K562 (cell line): ENCODE data around the gene H3-3A. TPM values are rescaled to one million over a fixed set of nuclear protein-coding genes. Genes with fewer than 3 reads are reported as not detected.

ENCODE experiments used
- ATAC-seq: fragments of 200-7000 bp; cut with Tn5 transposase; 3 replicates; pipeline ENCODE4 v1.9.1; 2020; ENCODE audit warnings: moderate library complexity
- BruUV-seq: library from RNA; stranded (reverse); fragments of 400-500 nt; replicated peaks from 2 replicates; lab custom pipeline; 2021; lab: Mats Ljungman, UMichigan
- CTCF ChIA-PET: fragments of 300-600 bp; formaldehyde crosslinking; extraction: SDS; loops from one replicate; lab custom pipeline; 2021; ENCODE audit warnings: low intra/inter-chr PET ratio; lab: Yijun Ruan, JAX
- POLR2A ChIA-PET: fragments of 300-600, 350-650 bp; sonication (Branson Sonifier 250); formaldehyde crosslinking; extraction: SDS; loops from one replicate; lab custom pipeline; 2021; ENCODE audit warnings: antibody characterized with exemption, inconsistent platforms; lab: Yijun Ruan, JAX
- DNase-seq, 4 experiments: peaks; one replicate each; pipeline versions ENCODE4 v3.0.0 to v3.0.0-alpha.2; 2011 to 2018; ENCODE audit warnings: low spot score in 3 of 4, mixed read lengths in 3 of 4; ENCODE audit errors: extremely low read depth in 1 of 4
- FAIRE-seq: peaks from 2 replicates; lab custom pipeline; 2011; peaks lifted over from hg19 to GRCh38; lab: Jason Lieb, UNC
- H2AFZ ChIP-seq: 2 replicates; pipeline ENCODE4 v1.6.0; 2011; ENCODE audit warnings: low read depth, low read length, control low read depth, inconsistent platforms
- H3K27ac ChIP-seq: fragments of 200-600 bp; 3 replicates; pipeline ENCODE4 v1.8.0; 2011; ENCODE audit warnings: low read depth, mild to moderate bottlenecking, control low read depth, inconsistent platforms, low read length, moderate library complexity, mixed read lengths; ENCODE audit errors: extremely low read depth
- H3K27me3 ChIP-seq, 2 experiments: fragments of 300-600 bp in 1 of 2; 2 replicates in 1 of 2; 3 replicates in 1 of 2; pipeline versions ENCODE4 v1.6.0 to v1.8.0; 2011; ENCODE audit warnings: inconsistent platforms in 2 of 2, low read length in 2 of 2, mild to moderate bottlenecking in 1 of 2, mixed read lengths in 1 of 2, moderate library complexity in 1 of 2; ENCODE audit not compliant: control insufficient read depth in 2 of 2, insufficient read depth in 2 of 2
- H3K36me3 ChIP-seq: fragments of 300-600 bp; 3 replicates; pipeline ENCODE4 v1.8.0; 2011; ENCODE audit warnings: mild to moderate bottlenecking, low read length, inconsistent platforms; ENCODE audit not compliant: control insufficient read depth, insufficient read depth
- H3K4me1 ChIP-seq, 2 experiments: fragments of 200-600 bp in 1 of 2; replicated peaks in 1 of 2; 2 replicates in 1 of 2; 3 replicates in 1 of 2; pipeline versions ENCODE4 v1.5.1 to v1.8.0; 2011; ENCODE audit warnings: inconsistent platforms in 2 of 2, low read length in 2 of 2, mild to moderate bottlenecking in 1 of 2, mixed read lengths in 1 of 2, moderate library complexity in 1 of 2; ENCODE audit not compliant: control insufficient read depth in 2 of 2, insufficient read depth in 2 of 2
- H3K4me2 ChIP-seq: 2 replicates; pipeline ENCODE4 v1.6.1; 2011; ENCODE audit warnings: low read length, control low read depth, inconsistent platforms, mixed read lengths; ENCODE audit not compliant: insufficient read depth
- H3K4me3 ChIP-seq: fragments of 200-600 bp; sonication (generic), shearing (Covaris generic); 2 replicates; pipeline ENCODE4 v1.5.1; 2016; ENCODE audit warnings: control low read depth, inconsistent platforms
- H3K79me2 ChIP-seq: fragments of 200-600 bp; 3 replicates; pipeline ENCODE4 v1.8.0; 2011; ENCODE audit warnings: low read length, inconsistent platforms; ENCODE audit not compliant: control insufficient read depth, insufficient read depth
- H3K9ac ChIP-seq, 2 experiments: 2 replicates each; pipeline versions ENCODE4 v1.6.0 to v1.6.1; 2011; ENCODE audit warnings: low read depth in 2 of 2, low read length in 2 of 2, control low read depth in 1 of 2, inconsistent platforms in 1 of 2, mild to moderate bottlenecking in 1 of 2, mixed read lengths in 1 of 2; ENCODE audit not compliant: insufficient read depth in 1 of 2
- H3K9me1 ChIP-seq: one replicate; pipeline ENCODE4 v1.6.0; 2011; ENCODE audit warnings: inconsistent platforms, mild to moderate bottlenecking, low read length, moderate library complexity; ENCODE audit not compliant: control insufficient read depth, insufficient read depth
- H3K9me3 ChIP-seq: replicated peaks from 2 replicates; pipeline ENCODE4 v1.5.1; 2011; ENCODE audit warnings: low read depth, low read length, inconsistent platforms; ENCODE audit not compliant: control insufficient read depth, insufficient read depth
- H4K20me1 ChIP-seq: replicated peaks from 2 replicates; pipeline ENCODE4 v1.6.1; 2011; ENCODE audit warnings: low read length, inconsistent platforms, mixed read lengths; ENCODE audit not compliant: control insufficient read depth, insufficient read depth
- CBX5 ChIP-seq: IDR thresholded peaks from 2 replicates; pipeline ENCODE4 v1.6.1; 2014; ENCODE audit warnings: low read depth, borderline replicate concordance
- ELF4 ChIP-seq: fragments of 450-650 bp; formaldehyde crosslinking; IDR thresholded peaks from 2 replicates; pipeline ENCODE4 v1.4.0; 2022; ENCODE audit warnings: missing genetic modification characterization
- ERF ChIP-seq: fragments of 450-650 bp; formaldehyde crosslinking; IDR thresholded peaks from 2 replicates; pipeline ENCODE4 v1.4.0; 2020; ENCODE audit warnings: mild to moderate bottlenecking, mixed read lengths
- EZH2 ChIP-seq: IDR thresholded peaks from 2 replicates; pipeline ENCODE4 v1.6.1; 2012; ENCODE audit warnings: low read depth, mild to moderate bottlenecking, inconsistent platforms, low read length, borderline replicate concordance
- FIP1L1 ChIP-seq: fragments of 200-400 bp; formaldehyde crosslinking; IDR thresholded peaks from 2 replicates; pipeline ENCODE4 v1.6.1; 2018; ENCODE audit warnings: mild to moderate bottlenecking, low read depth, low read length; ENCODE audit not compliant: poor library complexity, severe bottlenecking
- GABPB1 ChIP-seq: sonication (generic); formaldehyde crosslinking; IDR thresholded peaks from 2 replicates; pipeline ENCODE4 v1.8.0; 2022; ENCODE audit warnings: mild to moderate bottlenecking, missing genetic modification reagents
- LCOR ChIP-seq: sonication (generic); formaldehyde crosslinking; IDR thresholded peaks from 2 replicates; pipeline ENCODE4 v1.8.0; 2022; ENCODE audit warnings: mild to moderate bottlenecking, missing genetic modification reagents
- MTF1 ChIP-seq: fragments of 250-450 bp; sonication (Bioruptor Pico); IDR thresholded peaks from 2 replicates; pipeline ENCODE4 v1.9.0; 2021; ENCODE audit warnings: moderate library complexity, mild to moderate bottlenecking, inconsistent platforms, borderline replicate concordance
- NRF1 ChIP-seq, 2 experiments: fragments of 450-650 bp; IDR thresholded peaks in 1 of 2; conservative IDR thresholded peaks in 1 of 2; 2 replicates each; pipeline ENCODE4 v1.6.1; 2014; ENCODE audit warnings: mild to moderate bottlenecking in 2 of 2
- PHTF2 ChIP-seq: fragments of 250-450 bp; sonication (Bioruptor Pico); IDR thresholded peaks from 2 replicates; pipeline ENCODE4 v1.5.0; 2021; ENCODE audit warnings: mild to moderate bottlenecking
- POLR2AphosphoS2 ChIP-seq: IDR thresholded peaks from 2 replicates; pipeline ENCODE4 v1.6.1; 2012; ENCODE audit warnings: low read length, improper control_type of control experiment
- PTRF ChIP-seq: fragments of 450-650 bp; IDR thresholded peaks from 2 replicates; pipeline ENCODE4 v1.6.1; 2016; ENCODE audit warnings: mild to moderate bottlenecking, missing genetic modification characterization, missing compliant biosample characterization
- RBFOX2 ChIP-seq: fragments of 200-400 bp; formaldehyde crosslinking; IDR thresholded peaks from 2 replicates; pipeline ENCODE4 v1.6.1; 2017; ENCODE audit warnings: low read depth, mild to moderate bottlenecking, low read length, moderate library complexity
- RFX7 ChIP-seq: fragments of 250-450 bp; sonication (Bioruptor Pico); IDR thresholded peaks from 2 replicates; pipeline ENCODE4 v1.5.1; 2021; ENCODE audit warnings: mild to moderate bottlenecking
- SMAD2 ChIP-seq: fragments of 150-350 bp; IDR thresholded peaks from 2 replicates; pipeline ENCODE4 v1.6.1; 2014; ENCODE audit warnings: low read depth, mild to moderate bottlenecking, low read length
- STAG1 ChIP-seq: sonication (generic); formaldehyde crosslinking; IDR thresholded peaks from 2 replicates; pipeline ENCODE4 v1.5.0; 2020; ENCODE audit warnings: missing genetic modification reagents, borderline replicate concordance
- ZC3H8 ChIP-seq: fragments of 450-650 bp; IDR thresholded peaks from 2 replicates; pipeline ENCODE4 v1.6.1; 2017
- ZKSCAN3 ChIP-seq: fragments of 250-450 bp; sonication (Bioruptor Pico); IDR thresholded peaks from 2 replicates; pipeline ENCODE4 v1.4.0; 2020
- ZNF274 ChIP-seq: IDR thresholded peaks from 2 replicates; pipeline ENCODE4 v1.6.1; 2011; ENCODE audit warnings: low read depth, mild to moderate bottlenecking, low read length, moderate library complexity, borderline replicate concordance
- WGBS: fragments of 100-300 bp; shearing (Covaris generic); methylation state at CpG from one replicate; pipeline ENCODE4 v1.1.6; 2016; ENCODE audit warnings: low coverage, mixed read lengths; ENCODE audit not compliant: insufficient coverage; ENCODE audit errors: missing lambda C conversion rate; 5-methylcytosine and 5-hydroxymethylcytosine counted together
- in situ Hi-C: fragments of 300-500 bp; cut with MboI; formaldehyde crosslinking; loops from 4 replicates; pipeline ENCODE4 v1.15.0; 2018; ENCODE audit warnings: inconsistent platforms, mixed read lengths
- intact Hi-C: fragments of 100-400 bp; cut with micrococcal nuclease; formaldehyde crosslinking; loops from 2 replicates; pipeline ENCODE4 v1.14.2; 2022
- polyA plus RNA-seq, 8 experiments: library from polyadenylated mRNA; depleted of rRNA in 4 of 8; stranded (reverse) in 5 of 8; unstranded in 3 of 8; fragments of >200 nt; fragmentation: Nextera tagmentation in 2 of 8; fragmentation: Illumina TruSeq in 1 of 8; extraction: Ambion mirVana in 2 of 8; extraction: Trizol in 1 of 8; gene quantifications; 2 replicates each; pipeline versions ENCODE4 v1.2.1 to v1.2.3, GENCODE V29; 2011 to 2014; ENCODE audit warnings: inconsistent platforms in 1 of 8, missing spikeins in 1 of 8
- total RNA-seq, 7 experiments: library from RNA; depleted of rRNA in 6 of 7; stranded (reverse); fragments of >200 nt in 6 of 7; fragmentation: Illumina TruSeq in 2 of 7; extraction: Trizol in 2 of 7; gene quantifications; 2 replicates each; pipeline versions ENCODE4 v1.2.1 to v1.2.3, GENCODE V29; 2011 to 2021; ENCODE audit warnings: low replicate concordance in 1 of 7
- TF ChIP-seq, protein P1 (sequence below): sonication (generic); formaldehyde crosslinking; IDR thresholded peaks from 2 replicates; pipeline ENCODE4 v1.8.1; 2023; ENCODE audit warnings: mild to moderate bottlenecking, missing genetic modification reagents, moderate library complexity

The H3-3A gene
- total and polyA plus RNA-seq, 9 of the 15 experiments (the other 6 are each of a cell fraction or from before 2014, with no cell fraction given), result 426 to 1,083 (median 591) TPM

- Histone ChIP-seq H3K4me2 (no peak overlapping the region), H3K79me2 (no peaks in the 10 kb centered on the region), H3K9ac (no peak overlapping the region), H4K20me1 (no peaks in the 10 kb centered on the region), H3K36me3 (no peaks in the 10 kb centered on the region), H3K9me1 (no peaks in the 10 kb centered on the region), H2AFZ (peak overlapping the region; percentile 30; the same call in 1 of the 2 replicates), H3K4me3 (no peak overlapping the region), H3K9me3 (no peaks in the 10 kb centered on the region), H3K27ac (no peak overlapping the region), H3K4me1 (peaks cover 5 to 8% of the 10 kb centered on the region in 2 experiments; a peak in 3 of 5 replicates)
- in situ Hi-C loops (no loop called here), intact Hi-C loops (no loop called here)
- POLR2A ChIA-PET, result interaction anchor here (0.7 to 1.7 kb wide), 4 partner anchors 9 to 22 kb away, joined by 3 to 5 read pairs (median 4); no protein-coding TSS in a partner anchor
- BruUV-seq, result no TSS peak
- CTCF ChIA-PET, result no interaction called here
- ATAC-seq, result no peak
- WGBS, result 84% methylated on average over 1 of the region's 1 CpG
- no peak for TF ChIP-seq ZC3H8
- no peak for TF ChIP-seq ELF4 (CRISPR knock-in tag)
- no peak for TF ChIP-seq PHTF2 (CRISPR knock-in tag)
- TF ChIP-seq ZKSCAN3 (CRISPR knock-in tag), result no peak
- no peak for TF ChIP-seq CBX5
- no peak for TF ChIP-seq GABPB1 (CRISPR knock-in tag)
- TF ChIP-seq EZH2, result no peak
- no peak for TF ChIP-seq MTF1
- TF ChIP-seq RFX7 (CRISPR knock-in tag), result no peak
- no peak for TF ChIP-seq FIP1L1
- no peak for TF ChIP-seq STAG1 (CRISPR knock-in tag)
- no peak for TF ChIP-seq SMAD2
- no peak for TF ChIP-seq NRF1 (conservative IDR thresholded peaks at IDR 0.05 in 1 of 2, IDR thresholded peaks at IDR 0.05 in 1 of 2)
- TF ChIP-seq PTRF, result no peak
- no peak for TF ChIP-seq POLR2AphosphoS2
- TF ChIP-seq, protein P1, sequence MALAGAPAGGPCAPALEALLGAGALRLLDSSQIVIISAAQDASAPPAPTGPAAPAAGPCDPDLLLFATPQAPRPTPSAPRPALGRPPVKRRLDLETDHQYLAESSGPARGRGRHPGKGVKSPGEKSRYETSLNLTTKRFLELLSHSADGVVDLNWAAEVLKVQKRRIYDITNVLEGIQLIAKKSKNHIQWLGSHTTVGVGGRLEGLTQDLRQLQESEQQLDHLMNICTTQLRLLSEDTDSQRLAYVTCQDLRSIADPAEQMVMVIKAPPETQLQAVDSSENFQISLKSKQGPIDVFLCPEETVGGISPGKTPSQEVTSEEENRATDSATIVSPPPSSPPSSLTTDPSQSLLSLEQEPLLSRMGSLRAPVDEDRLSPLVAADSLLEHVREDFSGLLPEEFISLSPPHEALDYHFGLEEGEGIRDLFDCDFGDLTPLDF (CRISPR knock-in tag), result no peak
- no peak for TF ChIP-seq LCOR (CRISPR knock-in tag)
- no peak for TF ChIP-seq RBFOX2
- TF ChIP-seq ZNF274, result no peak
- TF ChIP-seq ERF (CRISPR knock-in tag), result no peak
- TF ChIP-seq, all 486 proteins: peak for 0
- FAIRE-seq, result no peak
- no peak for DNase-seq
- no peaks in the 10 kb centered on the region for H3K27me3 ChIP-seq
Measured at GRCh38 chr1:226019572-226019971, 42.9 kb upstream of the H3-3A start.
